ENCODE data around the gene GKAP1.
"Not testable (repeated sequence)": the region's sequence is repeated elsewhere in the genome, so short reads cannot be mapped to it uniquely, and the experiment has no call there.

GKAP1 gene

DNA sequence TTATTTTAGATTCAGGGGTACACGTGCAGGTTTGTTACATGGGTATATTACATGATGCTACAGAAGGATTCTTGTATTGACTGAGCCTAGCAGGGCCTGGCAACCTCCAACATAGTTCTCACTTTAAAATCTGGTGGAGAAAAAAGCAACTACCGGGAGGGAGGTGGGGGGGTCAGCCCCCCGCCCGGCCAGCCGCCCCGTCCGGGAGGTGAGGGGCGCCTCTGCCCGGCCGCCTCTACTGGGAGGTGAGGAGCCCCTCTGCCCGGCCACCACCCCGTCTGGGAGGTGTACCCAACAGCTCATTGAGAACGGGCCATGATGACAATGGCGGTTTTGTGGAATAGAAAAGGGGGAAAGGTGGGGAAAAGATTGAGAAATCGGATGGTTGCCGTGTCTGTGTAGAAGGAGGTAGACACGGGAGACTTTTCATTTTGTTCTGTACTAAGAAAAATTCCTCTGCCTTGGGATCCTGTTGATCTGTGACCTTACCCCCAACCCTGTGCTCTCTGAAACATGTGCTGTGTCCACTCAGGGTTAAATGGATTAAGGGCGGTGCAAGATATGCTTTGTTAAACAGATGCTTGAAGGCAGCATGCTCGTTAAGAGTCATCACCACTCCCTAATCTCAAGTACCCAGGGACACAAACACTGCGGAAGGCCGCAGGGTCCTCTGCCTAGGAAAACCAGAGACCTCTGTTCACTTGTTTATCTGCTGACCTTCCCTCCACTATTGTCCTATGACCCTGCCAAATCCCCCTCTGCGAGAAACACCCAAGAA is 88.8 kb downstream of the GKAP1 start:
- not testable (repeated sequence) for DNase-seq (ENCODE audit: low spot score)

DNA sequence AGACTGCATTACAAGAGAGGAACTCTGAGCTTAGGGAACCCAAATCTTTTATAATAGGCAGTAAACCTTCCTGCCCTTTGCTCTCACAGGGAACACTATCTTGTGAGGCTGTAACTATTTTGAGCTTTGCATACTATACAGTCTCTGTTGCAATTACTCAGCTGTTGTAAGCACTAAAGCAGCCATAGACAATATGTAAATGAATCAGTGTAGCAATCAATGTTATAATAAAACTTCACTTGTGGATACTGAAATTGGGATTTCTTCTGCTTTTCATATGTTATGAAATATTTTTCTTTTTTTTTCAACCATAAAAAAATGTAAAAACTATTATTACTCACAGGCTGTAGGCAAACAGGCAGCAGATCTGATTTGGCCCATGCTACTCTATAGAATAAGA is 93.1 kb downstream of the GKAP1 start:
- no peak for DNase-seq (ENCODE audit: low spot score)

DNA sequence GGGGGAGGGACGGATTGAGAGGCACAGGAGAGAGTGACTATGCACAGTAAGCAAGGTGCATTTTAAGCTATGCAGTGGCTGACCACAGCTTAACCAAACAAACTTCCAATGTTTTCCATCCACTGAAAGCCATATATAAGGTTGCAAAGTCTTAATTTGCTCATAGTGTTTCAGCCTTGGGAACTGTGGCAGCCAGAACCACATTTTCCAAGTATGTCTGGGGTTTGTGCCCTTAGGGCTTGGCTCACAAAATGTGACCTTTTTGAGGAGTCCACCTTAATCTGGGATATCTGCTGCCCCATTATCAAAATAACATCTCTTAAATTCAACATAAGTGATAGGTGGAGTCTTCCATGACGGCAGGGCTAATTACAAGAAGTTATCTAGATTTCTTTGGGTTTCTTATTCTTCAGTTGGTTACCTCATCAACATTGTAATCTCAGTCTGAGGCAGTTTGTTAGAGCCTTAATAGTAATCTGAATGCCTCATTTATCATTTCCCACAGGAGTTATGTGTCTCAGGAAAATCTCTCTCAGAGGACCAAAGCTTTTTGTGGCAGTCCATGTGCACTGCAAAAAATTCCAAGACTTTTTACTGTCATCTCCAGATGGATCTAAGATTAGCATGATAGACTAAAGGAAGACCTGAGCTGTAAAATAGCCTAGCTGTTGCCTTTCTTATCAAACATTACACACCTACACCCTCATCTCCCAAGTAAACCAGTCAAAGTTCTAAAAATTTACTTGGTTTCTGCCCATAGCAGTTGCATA is 94.7 kb downstream of the GKAP1 start:
- DNase-seq (ENCODE audit: low spot score): no peak

DNA sequence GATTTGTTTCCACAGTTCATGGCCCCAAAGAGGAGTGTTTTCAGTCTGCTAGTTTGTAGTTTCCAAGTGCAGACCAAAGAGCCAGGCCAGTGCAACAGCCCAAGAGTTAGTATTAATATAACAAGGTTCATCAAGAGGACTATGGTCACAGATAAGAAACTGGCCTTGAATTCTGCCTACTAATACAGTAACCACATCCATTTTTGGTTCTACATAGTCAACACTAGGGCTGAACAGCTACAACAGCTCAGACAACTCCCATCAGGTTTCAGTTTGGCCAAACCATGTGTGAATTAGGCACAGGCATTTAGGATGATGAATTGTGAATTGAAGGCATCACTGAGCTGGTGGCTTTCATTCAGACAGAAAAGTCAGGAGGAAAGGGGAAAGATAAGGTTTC is 96.1 kb downstream of the GKAP1 start:
- DNase-seq (ENCODE audit: low spot score): no peak

DNA sequence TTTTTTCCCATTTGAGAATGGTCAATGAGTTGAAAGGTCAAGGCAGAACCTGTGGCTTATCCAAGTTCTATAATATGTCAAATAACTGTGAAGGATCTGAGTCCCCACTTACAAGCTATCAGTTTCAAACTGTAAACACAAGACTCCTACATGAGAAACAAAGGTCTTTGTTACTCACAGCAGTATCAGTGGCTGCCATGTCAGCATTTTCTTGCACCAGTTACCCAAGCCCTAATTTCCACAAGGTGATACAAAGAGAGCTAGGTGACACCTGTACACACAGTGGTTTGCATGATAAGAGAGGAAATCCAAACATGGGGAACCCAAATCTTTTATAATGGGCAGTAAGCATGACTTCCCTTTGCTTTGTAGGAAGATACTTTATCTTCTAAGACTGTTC is 101.8 kb downstream of the GKAP1 start:
- DNase-seq (ENCODE audit: low spot score): no peak

DNA sequence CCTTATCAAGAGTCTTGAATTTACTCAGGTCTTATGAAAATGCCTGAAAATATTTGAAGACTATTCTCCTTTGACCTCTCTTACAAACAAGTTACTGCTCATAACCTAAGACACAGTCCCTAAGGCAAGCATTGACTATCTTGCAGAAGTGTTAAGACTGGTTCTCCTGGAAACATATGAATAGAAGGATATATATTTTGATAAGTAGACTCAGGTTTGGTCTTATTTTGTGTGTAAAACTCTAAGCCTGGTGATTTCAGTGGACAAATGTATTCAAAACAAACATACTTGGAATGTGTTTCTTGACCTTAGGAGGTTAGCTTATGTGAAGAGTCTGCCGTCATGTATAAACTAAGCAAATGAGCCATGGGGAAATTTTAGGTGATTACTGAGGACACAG is 102.3 kb downstream of the GKAP1 start:
- no peak for DNase-seq (ENCODE audit: low spot score)

DNA sequence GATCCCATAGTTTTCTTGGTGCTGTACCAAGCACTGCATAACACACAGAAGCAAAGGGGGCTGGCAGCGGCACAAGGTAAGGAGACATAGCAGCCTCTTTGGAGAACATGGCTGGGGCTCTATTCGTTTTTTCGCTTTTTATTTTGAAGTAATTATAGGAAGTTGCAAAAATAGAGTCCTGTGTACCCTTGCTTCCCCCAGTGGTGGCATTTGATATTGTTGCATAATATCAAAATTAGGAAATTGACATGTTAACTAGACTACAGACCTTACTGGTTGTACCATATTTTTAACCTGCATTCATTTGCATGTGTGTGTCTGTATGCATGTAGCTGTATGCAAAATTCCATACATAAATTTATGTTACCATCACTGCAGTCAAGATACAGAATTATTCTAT is 103.2 kb downstream of the GKAP1 start:
- no peak for DNase-seq (ENCODE audit: low spot score)

DNA sequence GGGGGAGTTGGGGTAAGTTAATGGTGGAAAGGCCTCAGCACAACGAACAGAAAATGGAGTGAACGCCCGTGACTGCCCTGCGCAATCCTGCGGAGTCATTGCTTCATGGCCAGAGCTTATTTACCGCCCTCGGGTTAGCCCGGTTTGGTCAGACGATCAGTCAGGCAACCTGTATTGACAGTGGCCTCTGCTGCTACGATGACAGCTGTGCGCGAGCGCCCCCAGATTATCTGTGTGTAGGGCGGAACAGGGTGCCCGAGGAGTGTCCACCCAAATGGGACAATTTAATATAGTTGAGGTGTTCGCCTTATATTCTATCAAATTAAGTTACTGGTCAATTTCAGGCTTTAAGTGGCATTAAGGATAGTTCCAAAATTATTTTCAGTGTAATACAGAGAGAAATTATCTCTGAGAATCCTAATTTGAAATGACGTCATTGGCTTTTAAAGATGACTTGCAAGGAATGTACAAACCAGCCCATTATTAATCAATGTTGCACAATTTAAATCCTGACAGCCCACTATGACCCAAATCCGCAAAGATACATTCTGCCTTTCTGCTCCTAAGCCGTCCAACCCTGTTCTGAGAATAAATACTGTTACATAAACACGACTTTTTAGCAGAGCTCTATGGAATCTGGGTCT is 108.9 kb downstream of the GKAP1 start:
- peak; percentile 59 for DNase-seq (ENCODE audit: low spot score)

DNA sequence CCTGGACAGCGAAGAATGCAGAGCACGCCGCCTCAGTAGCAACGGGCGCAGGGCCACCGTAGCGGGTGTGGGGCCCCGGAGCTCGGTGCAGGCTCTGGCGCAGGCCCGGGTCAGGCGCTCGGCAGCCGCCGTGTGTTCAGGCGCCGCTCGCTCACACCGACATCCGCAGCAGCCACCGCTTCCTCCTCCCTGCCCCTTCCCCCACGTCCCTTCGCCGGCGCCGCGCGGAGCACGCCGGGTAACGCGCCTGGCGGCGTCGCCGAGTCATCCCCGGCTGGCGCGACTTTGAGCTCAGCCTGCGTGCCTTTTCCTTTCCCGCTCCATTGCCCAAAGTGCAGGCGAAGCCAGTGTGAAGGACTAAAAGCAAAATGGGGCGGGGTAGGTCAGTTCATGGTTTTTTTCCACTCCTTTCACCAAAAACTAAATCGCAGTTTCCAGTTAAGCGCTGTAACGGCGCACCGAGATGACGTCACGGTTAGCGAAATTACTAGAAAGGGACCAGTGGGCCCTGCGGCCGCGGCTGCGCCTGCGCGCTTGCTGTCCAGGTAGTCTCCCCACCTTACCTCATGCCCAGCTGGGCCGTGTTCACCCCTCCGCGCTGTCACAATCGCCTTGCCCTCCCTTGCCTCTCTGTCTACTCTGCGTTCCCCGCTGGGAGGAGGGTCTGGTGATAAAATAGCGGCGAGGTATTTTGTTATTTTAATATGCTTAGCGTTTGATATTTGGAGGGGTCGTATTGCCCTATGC is 109.6 kb downstream of the GKAP1 start, which contains the start of gene UBQLN1:
UBQLN1 (minus strand) TSS at position 191 of the 747 bp plus-strand sequence. CDS start 279 bp downstream, outside the sequence.
- peak; percentile 88 for DNase-seq (ENCODE audit: low spot score)

DNA sequence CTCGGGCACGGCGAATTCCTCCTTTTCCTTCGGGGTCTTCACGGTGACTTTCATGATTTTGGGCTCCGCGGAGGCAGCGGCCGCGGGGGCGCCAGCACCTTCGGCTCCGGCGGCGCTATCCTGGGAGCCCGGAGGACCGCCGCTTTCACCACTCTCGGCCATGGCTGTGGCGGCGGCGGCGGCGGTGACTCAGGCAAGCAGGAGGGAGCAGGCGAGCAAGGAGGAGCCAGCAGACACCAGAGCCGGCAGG is 110.1 kb downstream of the GKAP1 start:
- no peak for DNase-seq (ENCODE audit: low spot score)

DNA sequence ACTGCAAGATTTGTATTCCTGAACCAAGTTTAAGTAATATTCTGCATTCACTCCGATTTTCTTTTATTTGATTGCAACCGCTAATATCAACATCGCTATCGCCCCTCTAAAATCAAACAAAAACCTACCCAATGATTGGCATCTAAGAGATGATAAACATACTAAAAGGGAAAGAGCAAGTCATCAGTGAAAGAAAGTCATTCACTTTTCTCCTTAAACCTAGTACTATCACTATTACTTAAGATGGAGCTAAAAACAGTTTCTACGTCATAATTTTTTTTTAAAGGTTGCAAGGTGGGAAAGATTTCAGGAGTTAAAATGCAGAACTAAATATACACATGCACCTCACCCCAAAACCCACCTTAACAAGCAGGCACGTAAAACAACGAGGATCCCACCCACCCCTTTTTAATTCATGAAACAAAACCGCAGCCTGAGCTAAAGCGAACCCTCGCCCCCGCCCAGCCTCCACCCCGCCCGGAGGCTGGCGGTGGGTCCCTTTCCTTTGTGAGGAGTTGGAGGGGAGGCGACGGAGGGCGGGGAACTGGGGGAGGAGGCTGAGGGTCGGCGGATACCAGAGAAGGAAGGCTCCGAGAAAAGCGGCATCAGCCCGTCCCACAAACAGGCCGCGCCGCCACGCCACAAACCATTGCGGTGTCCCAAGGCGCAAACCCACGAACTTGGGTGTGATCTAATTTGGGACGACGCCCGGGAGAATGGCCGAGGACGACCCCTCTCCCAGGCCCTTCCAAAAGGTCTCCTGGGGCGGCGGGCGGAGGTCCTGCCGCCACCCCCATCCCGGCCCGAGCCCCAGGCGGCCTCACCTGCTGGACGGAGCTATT is 110.7 kb downstream of the GKAP1 start:
- peak; percentile 59 for DNase-seq (ENCODE audit: low spot score)

DNA sequence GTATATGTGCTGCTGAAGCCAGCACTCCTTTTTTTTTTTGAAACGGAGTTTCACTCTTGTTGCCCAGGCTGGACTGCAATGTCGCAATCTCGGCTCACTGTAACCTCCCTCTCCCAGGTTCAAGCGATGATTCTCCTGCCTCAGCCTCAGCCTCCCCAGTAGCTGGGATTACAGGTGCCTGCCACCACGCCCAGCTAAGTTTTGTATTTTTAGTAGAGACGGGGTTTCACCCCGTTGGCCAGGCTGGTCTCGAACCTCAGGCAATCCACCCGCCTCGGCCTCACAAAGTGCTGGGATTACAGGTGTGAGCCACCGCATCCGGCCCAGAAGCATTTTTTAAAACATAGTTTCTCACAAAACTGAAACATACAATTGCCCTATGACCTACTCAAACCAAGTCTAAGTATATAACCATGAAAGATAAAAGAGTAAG is 112.3 kb downstream of the GKAP1 start:
- not testable (repeated sequence) for DNase-seq (ENCODE audit: low spot score)

DNA sequence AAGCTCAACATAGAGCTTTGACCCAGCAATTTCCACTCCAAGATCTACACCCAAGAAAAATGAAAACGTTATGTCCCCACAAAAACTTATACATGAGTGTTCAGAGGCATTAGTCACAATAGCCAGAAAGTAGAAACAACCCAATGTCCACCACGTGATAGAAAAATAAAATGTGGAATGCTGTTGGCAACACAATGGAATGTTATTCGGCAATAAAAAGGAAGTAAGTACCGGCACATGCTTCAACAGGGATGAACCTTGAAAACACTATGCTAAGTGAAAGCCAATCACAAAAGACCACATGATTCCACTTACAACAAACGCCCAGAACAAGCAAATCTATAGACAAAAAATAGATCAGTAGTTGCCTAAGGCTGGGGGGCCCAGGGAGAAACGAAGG is 115.8 kb downstream of the GKAP1 start:
- no peak for DNase-seq (ENCODE audit: low spot score)

DNA sequence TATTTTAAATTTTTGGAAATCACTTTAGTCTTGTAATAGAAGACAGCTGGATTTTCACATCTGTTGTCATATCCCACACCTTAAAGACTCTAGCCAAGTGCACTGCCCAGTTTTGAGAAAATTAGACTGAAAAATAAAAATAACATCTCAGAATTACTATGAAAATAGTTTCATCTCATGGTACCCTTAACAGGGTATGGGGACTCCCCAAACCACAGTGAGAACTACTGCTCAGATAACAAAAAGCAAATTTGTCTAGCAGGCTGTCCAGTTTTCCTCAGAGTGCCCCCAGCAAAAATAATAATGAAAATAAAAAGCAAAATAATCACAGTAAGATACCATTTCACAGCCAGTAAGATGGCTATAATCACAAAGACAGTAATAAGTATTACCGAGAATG is 116.3 kb downstream of the GKAP1 start:
- DNase-seq (ENCODE audit: low spot score): no peak

DNA sequence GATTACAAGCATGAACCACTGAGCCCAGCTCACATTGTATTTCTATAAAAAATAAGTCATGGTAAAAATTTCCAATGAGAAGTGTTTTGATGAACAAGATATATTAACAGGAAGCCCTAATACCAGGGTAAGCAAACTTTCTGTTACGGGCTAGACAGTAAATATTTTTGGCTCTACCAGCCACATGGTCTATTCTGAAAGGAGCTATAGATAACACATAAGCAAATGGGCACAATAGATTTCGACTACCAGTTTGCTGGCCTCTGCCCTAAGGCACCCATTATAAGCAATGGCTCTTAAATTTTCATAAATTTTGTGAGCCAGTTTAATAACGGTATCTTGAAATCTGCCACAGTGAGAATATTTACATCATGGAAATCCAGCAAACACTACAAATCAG is 118.0 kb downstream of the GKAP1 start:
- no peak for DNase-seq (ENCODE audit: low spot score)

DNA sequence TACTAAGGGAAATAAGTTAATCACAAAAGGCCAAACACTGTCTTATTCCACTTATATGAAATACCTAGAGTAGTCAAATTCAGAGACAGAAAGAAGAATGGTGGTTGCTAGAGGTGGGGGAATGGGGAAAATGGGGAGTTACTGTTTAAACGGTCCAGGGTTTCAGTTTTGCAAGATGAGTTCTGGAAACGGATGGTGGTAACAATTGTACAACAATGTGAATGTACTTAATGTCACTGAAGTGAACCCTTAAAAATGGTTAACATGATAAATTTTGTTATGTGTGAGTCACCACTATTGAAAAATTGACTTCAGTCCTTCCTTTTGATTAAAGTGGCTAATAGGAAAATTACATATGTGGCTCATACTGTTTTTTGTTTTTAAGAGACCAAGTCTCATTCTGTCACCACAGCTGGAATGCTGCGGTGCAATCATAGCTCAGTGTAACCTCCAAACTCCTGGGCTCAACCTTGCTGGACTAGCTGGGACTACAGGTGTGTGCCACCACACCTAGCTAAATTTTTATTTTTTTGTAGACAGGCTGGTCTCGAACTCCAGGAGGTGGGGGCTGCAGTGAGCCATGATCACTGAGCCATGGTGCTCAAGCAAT is 118.5 kb downstream of the GKAP1 start:
- DNase-seq (ENCODE audit: low spot score): no peak

DNA sequence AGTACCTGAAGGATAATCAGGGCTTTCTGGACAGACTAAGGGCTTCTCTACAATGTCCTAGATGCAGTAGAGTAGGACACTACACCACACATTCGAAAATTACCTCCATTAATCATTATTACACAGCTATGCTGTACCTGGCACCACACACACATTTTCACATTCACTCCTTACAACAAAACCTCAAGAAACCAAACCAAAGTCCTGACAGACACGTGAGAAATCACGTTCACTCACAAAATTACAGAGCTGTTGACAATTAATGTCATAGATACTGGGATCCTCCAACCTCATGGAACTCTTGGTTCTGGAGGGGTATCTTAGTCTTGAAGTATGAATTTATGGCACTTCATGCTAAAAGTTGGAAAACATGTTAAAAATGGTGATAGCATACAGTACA is 126.1 kb downstream of the GKAP1 start:
- DNase-seq (ENCODE audit: low spot score): no peak

Data from CD4-positive, alpha-beta T cell treated with Interleukin-15 for 4 hours (primary cell).